SH-SY5Y (cell line): ENCODE results near the gene CACNG4.

Experiments
- GATA2 ChIP-seq: IDR thresholded peaks from 2 replicates; pipeline ENCODE4 v1.6.1; 2011; ENCODE audit warnings: mild to moderate bottlenecking, low read depth, low read length
- GATA3 ChIP-seq: IDR thresholded peaks from 2 replicates; pipeline ENCODE4 v1.6.1; 2011; ENCODE audit warnings: low read depth, mild to moderate bottlenecking, low read length, moderate library complexity

The CACNG4 gene

GRCh38 chr17:66950886-66951604, 13.5 kb upstream of the CACNG4 start:
- TF ChIP-seq GATA2 (no peak), GATA3 (no peak)

DNA sequence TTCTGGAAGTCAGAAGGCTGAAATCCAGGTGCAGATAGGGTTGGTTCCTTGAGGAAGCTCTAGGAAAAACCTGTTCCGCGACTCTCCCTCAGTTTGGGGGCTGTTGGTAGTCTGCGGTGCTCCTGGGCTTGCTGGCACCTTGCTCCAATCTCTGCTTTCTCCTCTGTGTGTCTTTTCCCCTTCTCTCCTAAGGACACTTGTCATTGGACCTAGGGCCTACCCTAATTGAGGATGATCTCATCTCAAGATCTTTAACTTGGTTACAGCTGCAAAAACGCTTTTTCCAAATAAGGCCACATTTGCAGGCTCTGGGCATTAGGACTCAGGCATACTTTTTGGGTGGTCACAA, 12.9 kb upstream of the CACNG4 start:
- TF ChIP-seq GATA3: no peak
- no peak for TF ChIP-seq GATA2

GRCh38 chr17:66952031-66952524, 12.4 kb upstream of the CACNG4 start:
- TF ChIP-seq GATA3: no peak
- no peak for TF ChIP-seq GATA2

- TF ChIP-seq GATA3 (no peak), GATA2 (no peak)
These were observed 11.6 kb upstream of the CACNG4 start for GRCh38 chr17:66952681-66953629.

DNA sequence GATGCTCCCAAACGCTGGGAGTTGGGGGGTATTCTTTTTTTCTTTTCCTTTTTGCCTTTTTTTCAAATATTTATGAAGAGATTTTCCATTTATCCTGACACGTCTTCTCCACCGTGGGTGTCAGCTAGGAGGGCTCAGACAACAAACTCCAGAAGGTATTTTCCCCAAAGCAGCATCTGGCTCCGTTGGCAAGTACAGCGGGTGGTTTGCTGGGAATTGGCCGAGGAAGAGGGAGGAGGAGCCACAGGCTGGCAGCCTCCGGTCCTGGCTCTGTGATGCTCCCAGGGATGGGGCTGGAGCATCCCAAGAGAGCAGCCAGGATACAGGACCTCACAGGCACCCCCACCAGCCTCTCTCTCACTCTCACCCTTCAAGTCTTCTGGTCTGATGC, 10.9 kb upstream of the CACNG4 start:
- TF ChIP-seq GATA3 (no peak), GATA2 (no peak; the same call in 1 of the 2 replicates)

GRCh38 chr17:66954632-66955031, 9.9 kb upstream of the CACNG4 start:
- TF ChIP-seq GATA3: no peak
- no peak for TF ChIP-seq GATA2

DNA sequence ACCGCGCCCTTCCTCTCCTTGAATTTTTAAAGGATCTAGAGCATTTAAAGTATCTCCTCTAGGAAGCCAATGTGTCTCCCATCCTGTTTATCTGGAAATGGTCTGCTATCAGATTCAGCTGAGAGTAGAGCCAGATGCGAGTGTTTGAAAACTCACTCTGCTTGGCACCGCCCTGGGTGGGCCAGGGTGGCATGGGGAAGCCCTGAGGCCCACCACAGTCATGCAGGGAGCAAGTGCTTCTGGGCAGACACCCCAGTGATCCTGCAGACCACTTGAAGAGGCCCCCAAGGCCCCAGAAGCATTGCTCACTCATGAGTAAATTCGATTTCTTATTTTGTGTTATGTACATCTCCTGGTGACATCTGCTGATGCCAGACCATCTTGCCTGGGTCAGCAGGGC, 8.7 kb upstream of the CACNG4 start:
- TF ChIP-seq GATA2 (peak; percentile 40; the same call in 1 of the 2 replicates), GATA3 (no peak)

GRCh38 chr17:66956941-66957340, 7.6 kb upstream of the CACNG4 start:
- TF ChIP-seq GATA2 (no peak), GATA3 (no peak)

- no peak for TF ChIP-seq GATA2
- no peak for TF ChIP-seq GATA3
These were observed 7.2 kb upstream of the CACNG4 start for GRCh38 chr17:66957343-66957742.

GRCh38 chr17:66957951-66958579, 6.4 kb upstream of the CACNG4 start:
- no peak for TF ChIP-seq GATA3
- peak; percentile 49 for TF ChIP-seq GATA2

DNA sequence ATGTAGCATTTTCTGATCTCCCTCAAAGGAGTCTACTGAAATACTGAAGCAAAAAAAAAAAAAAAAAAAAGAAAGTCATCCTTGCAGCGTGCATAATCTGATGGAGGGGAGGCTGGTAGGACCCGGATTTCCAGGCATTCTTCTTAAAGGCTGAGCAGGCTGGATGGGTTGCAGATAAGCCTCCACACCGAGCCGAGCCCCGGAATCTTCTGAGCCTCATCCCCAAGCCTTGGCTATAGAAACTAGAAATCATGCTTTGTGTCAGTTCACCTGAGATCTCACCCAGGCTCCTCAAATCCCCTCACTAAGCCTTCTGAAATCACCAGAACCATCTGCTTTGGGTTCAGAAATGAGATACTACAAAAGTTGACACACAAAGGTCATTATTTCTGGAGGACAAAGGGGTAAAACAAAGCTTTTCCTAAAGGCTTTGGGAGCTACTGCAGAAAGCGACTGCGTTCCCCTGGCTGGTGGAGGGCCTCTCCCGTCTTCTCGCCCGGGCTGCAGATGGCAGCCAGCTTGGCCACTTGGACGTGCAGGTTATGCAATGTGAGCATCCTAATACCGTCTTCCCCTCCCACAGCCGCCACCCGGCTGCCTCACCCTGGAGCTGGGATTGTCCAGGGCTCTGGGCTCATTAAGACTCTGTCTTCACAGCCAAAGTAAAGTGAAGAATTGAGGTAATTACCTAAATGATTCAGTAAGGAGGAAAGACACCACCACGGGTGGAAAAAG, 4.7 kb upstream of the CACNG4 start:
- TF ChIP-seq GATA2 (0 out of 2 replicates have a peak, but pooled peaks have one; percentile 13), GATA3 (no peak)

GRCh38 chr17:66960613-66961012, 3.9 kb upstream of the CACNG4 start:
- TF ChIP-seq GATA2 (no peak), GATA3 (no peak)

DNA sequence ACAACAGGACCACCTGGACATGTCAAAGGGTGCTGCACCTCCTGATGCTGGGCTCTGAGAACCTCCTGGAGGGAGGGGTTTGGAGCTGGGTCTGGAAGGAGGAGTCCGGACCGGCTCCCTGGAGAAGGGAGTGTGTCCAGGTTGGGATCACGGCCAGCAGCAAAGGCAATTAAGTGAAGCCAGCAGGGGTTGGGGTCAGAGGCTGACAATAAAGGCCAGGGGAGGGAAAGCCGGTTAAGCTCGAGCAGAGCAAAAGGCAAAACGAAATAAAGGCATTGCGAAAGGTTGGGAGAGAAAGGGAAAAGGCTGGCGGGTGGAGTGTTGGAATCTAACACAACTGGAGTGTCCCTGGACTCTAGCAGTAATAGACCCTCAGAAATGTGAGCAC, 992 bp upstream of the CACNG4 start:
- no peak for TF ChIP-seq GATA3
- no peak for TF ChIP-seq GATA2
